ENCODE results near the gene SACS.

SACS gene, protein sequence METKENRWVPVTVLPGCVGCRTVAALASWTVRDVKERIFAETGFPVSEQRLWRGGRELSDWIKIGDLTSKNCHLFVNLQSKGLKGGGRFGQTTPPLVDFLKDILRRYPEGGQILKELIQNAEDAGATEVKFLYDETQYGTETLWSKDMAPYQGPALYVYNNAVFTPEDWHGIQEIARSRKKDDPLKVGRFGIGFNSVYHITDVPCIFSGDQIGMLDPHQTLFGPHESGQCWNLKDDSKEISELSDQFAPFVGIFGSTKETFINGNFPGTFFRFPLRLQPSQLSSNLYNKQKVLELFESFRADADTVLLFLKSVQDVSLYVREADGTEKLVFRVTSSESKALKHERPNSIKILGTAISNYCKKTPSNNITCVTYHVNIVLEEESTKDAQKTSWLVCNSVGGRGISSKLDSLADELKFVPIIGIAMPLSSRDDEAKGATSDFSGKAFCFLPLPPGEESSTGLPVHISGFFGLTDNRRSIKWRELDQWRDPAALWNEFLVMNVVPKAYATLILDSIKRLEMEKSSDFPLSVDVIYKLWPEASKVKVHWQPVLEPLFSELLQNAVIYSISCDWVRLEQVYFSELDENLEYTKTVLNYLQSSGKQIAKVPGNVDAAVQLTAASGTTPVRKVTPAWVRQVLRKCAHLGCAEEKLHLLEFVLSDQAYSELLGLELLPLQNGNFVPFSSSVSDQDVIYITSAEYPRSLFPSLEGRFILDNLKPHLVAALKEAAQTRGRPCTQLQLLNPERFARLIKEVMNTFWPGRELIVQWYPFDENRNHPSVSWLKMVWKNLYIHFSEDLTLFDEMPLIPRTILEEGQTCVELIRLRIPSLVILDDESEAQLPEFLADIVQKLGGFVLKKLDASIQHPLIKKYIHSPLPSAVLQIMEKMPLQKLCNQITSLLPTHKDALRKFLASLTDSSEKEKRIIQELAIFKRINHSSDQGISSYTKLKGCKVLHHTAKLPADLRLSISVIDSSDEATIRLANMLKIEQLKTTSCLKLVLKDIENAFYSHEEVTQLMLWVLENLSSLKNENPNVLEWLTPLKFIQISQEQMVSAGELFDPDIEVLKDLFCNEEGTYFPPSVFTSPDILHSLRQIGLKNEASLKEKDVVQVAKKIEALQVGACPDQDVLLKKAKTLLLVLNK (N-terminal part only)

DNA sequence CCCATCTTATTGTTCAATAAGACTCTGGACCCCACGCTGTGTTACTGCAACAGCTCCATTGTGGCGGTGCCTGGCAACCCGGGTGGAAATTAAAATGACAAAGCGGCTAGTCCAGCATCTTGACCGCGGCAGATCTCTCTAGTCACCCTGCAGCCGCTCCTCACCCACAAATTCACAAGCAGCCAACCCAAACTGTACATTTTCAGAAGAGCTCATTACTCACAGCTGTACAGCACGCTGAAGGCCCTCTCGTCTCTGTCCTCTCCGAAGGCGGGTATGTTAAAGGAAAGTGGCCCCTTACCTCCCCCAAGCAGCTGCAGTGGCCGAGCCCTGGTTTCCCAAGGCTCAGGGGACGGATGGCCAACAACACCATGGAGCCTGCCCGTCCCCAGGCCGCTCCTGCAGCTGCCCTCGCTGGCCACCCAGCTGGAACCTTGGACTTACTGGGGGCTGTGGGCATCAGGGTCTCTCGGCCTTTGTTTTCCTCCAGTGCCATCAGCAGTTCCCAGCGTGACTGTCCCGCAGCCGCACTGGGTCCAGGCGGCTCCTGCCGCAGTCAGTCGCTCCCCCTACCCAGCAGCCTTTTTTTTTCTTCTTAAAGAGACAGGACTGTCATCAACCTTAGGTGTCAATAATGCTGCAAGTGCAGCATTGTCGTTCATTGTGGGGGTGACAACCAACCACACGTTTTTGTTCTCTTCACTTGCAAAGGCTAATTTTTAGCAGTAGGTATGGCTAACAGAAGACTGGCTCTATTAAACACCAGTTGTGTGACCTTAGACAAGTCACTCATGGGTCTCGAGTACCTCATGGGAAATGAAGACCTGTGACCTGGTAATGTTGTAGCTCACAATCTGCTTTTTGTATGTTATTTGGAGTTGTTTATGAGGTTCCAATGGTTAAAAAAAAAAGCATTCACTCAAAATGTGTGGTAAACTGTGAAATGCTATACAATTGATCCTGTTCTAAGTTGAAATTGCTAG, at the start of gene SACS:
Gene SACS, minus strand, starts transcription at position 532 of the 983 bp plus-strand sequence. CDS start 22,463 bp downstream, outside the sequence.
- DNase-seq (ENCODE audit: low read depth, low spot score), result peak; percentile 65
- H3K4me3 ChIP-seq (ENCODE audit: low read depth, low read length), result peak within 1 kb of the TSS; percentile 63
- TF ChIP-seq, protein P1, sequence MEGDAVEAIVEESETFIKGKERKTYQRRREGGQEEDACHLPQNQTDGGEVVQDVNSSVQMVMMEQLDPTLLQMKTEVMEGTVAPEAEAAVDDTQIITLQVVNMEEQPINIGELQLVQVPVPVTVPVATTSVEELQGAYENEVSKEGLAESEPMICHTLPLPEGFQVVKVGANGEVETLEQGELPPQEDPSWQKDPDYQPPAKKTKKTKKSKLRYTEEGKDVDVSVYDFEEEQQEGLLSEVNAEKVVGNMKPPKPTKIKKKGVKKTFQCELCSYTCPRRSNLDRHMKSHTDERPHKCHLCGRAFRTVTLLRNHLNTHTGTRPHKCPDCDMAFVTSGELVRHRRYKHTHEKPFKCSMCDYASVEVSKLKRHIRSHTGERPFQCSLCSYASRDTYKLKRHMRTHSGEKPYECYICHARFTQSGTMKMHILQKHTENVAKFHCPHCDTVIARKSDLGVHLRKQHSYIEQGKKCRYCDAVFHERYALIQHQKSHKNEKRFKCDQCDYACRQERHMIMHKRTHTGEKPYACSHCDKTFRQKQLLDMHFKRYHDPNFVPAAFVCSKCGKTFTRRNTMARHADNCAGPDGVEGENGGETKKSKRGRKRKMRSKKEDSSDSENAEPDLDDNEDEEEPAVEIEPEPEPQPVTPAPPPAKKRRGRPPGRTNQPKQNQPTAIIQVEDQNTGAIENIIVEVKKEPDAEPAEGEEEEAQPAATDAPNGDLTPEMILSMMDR (IDR thresholded peaks at IDR 0.05; ENCODE audit: low read depth, low read length), result no peak

GRCh38 chr13:23480324-23480723, 46.8 kb upstream of the SACS start:
- in situ Hi-C loops (cut with HindIII; ENCODE audit: low sequenced_read_pairs), result no loop called here
- TF ChIP-seq, protein P1 (IDR thresholded peaks at IDR 0.05; ENCODE audit: low read depth, low read length), result no peak
- DNase-seq (ENCODE audit: low read depth, low spot score), result no peak
- no peak overlapping the region for H3K4me3 ChIP-seq (ENCODE audit: low read depth, low read length)

More for the DNA sequence above, at the start of gene SACS:
- in situ Hi-C loops (cut with HindIII; ENCODE audit: low sequenced_read_pairs), result no loop called here

DNA sequence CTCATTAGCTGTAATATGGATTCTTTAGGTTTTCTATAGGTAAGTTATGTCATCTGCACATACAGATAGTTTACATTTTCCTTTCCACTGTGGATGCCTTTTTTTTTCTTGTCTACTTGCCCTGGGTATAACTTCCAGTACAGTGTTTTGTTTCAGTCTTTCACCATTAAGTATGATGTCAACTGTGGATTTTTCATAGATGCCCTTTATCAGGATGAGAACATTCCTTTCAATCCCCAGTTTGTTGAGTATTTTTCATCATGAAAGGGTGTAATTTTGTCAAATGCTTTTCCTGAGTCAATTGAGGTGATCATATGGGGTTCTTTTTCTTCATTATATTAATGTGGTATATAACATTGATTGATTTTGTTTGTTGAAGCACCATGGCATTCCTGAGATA, 43.6 kb upstream of the SACS start:
- no peak overlapping the region for H3K4me3 ChIP-seq (ENCODE audit: low read depth, low read length)
- TF ChIP-seq, protein P1 (IDR thresholded peaks at IDR 0.05; ENCODE audit: low read depth, low read length), result no peak
- in situ Hi-C loops (cut with HindIII; ENCODE audit: low sequenced_read_pairs), result no loop called here
- no peak for DNase-seq (ENCODE audit: low read depth, low spot score)

DNA sequence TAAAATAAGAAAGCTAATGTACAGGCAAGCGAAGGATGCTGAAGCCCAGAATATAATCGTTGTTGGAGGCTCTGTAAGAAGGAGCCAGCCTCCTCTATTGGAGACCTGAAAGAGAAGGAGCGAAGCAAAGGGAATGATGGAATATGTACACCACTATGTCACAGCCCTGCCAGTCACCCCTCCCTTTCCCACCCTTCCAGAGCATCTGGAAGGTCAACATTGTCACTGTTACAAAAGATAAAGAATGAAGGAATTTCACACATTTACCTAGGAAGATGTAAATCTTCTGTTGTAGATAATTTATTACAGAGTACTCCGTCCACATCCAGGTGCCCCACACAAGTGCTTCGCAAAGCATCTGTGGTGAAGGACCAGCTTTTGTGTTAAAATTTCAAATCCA, 39.7 kb upstream of the SACS start:
- DNase-seq (ENCODE audit: low read depth, low spot score), result no peak
- TF ChIP-seq, protein P1 (IDR thresholded peaks at IDR 0.05; ENCODE audit: low read depth, low read length), result no peak
- in situ Hi-C loops (cut with HindIII; ENCODE audit: low sequenced_read_pairs), result no loop called here
- H3K4me3 ChIP-seq (ENCODE audit: low read depth, low read length), result no peak overlapping the region

DNA sequence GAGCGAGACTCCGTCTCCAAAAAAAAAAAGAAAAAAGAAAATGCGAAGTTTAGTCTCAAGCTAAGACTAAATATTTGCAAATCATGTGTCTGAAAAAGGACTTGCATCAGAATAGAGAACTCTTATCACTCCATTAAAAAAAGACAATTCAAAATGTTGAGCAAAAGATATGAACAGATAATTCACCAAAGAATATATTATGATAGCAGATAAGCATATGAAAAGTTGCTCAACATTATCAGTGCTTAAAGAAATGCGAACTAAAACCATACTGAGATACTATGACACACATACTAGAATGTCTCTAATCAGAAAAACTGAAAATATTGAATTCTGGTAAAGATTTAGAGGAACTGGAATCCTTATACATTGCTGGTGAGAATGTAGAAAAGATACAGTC, 38.7 kb upstream of the SACS start:
- DNase-seq (ENCODE audit: low read depth, low spot score), result no peak
- in situ Hi-C loops (cut with HindIII; ENCODE audit: low sequenced_read_pairs), result no loop called here
- TF ChIP-seq, protein P1 (IDR thresholded peaks at IDR 0.05; ENCODE audit: low read depth, low read length), result no peak
- H3K4me3 ChIP-seq (ENCODE audit: low read depth, low read length), result no peak overlapping the region

Data from astrocyte of the spinal cord (primary cell).